ENCODE results near the gene LCN6.
"Not testable (repeated sequence)": the region's sequence is repeated elsewhere in the genome, so short reads cannot be mapped to it uniquely, and the experiment has no call there.

LCN6 gene

GRCh38 chr9:136760424-136760823 is 12.1 kb upstream of the LCN6 start:
- H3K9ac ChIP-seq (ENCODE audit: insufficient read length, low read depth), result peak overlapping the region; percentile 59
- TF ChIP-seq SUZ12 (IDR thresholded peaks at IDR 0.05; ENCODE audit: extremely low read depth, insufficient read depth, insufficient read length) (no peak), ZNF274 (IDR thresholded peaks at IDR 0.05; ENCODE audit: low read depth, low read length) (no peak), YY1 (IDR thresholded peaks at IDR 0.05; ENCODE audit: insufficient read depth, insufficient read length) (no peak)
- no peaks in the 10 kb centered on the region for H3K9me3 ChIP-seq (ENCODE audit: insufficient read depth, low read length)
- peaks cover 55% of the 10 kb centered on the region for H3K4me1 ChIP-seq (ENCODE audit: insufficient read depth, insufficient read length)
- H3K36me3 ChIP-seq (ENCODE audit: insufficient read depth, insufficient read length, low read length), result no peaks in the 10 kb centered on the region
- H3K27me3 ChIP-seq (ENCODE audit: insufficient read depth, insufficient read length), result no peaks in the 10 kb centered on the region
- no peak for DNase-seq (ENCODE audit: low read depth, low spot score)
- no peak overlapping the region for H3K4me3 ChIP-seq (ENCODE audit: insufficient read length, low read depth)

DNA sequence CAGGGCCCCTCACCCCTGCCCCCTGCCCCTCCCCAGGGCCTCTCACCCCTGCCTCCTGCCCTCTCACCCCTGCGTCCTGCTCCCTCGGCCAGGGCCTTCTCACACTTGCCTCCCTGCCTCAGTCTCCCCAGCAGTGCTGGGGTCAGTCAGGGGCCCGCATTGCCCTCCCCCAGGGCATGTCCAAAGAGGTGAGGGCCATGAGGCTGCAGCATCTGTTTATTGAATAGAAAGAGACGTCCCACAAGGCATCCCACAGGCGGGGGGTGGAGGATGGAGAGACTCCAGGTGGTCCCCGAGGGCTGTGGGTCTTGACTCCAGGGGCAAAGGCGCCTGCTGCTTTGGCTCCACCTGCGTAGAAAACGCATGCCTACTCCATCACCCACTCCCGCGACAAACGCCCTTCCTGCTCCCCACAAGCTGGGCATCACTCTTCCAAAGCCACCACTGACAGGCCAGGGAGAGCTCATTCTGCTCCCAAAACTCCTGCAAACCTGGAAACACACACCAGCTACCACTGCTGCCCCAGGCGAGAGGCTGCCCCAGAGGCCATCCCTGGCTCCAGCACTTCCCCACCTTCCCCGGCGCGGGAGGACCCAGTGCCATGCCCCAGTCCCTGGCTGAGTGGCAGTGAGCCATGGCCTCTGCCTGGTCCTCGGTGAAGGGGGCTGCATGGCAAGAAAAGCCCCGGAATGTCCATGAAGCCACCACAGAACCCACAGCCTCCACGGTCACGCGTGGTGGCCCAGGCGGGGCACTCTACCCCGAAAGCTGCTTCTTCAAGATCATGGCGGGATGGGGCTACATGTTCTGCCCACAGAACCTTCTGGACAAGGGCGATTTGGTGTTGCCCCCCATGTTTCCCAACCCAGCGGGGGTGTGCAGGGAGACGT is 11.4 kb upstream of the LCN6 start:
- no peaks in the 10 kb centered on the region for H3K27me3 ChIP-seq (ENCODE audit: insufficient read depth, insufficient read length)
- peaks cover 50% of the 10 kb centered on the region for H3K4me1 ChIP-seq (ENCODE audit: insufficient read depth, insufficient read length)
- H3K9me3 ChIP-seq (ENCODE audit: insufficient read depth, low read length), result no peaks in the 10 kb centered on the region
- peak overlapping the region; percentile 59 for H3K9ac ChIP-seq (ENCODE audit: insufficient read length, low read depth)
- no peak for DNase-seq (ENCODE audit: low read depth, low spot score)
- TF ChIP-seq YY1 (IDR thresholded peaks at IDR 0.05; ENCODE audit: insufficient read depth, insufficient read length) (no peak), ZNF274 (IDR thresholded peaks at IDR 0.05; ENCODE audit: low read depth, low read length) (no peak), SUZ12 (IDR thresholded peaks at IDR 0.05; ENCODE audit: extremely low read depth, insufficient read depth, insufficient read length) (no peak)
- no peaks in the 10 kb centered on the region for H3K36me3 ChIP-seq (ENCODE audit: insufficient read depth, insufficient read length, low read length)
- no peak overlapping the region for H3K4me3 ChIP-seq (ENCODE audit: insufficient read length, low read depth)

GRCh38 chr9:136759001-136759400 is 10.7 kb upstream of the LCN6 start:
- H3K4me1 ChIP-seq (ENCODE audit: insufficient read depth, insufficient read length), result peaks cover 47% of the 10 kb centered on the region
- H3K36me3 ChIP-seq (ENCODE audit: insufficient read depth, insufficient read length, low read length), result no peaks in the 10 kb centered on the region
- no peak for DNase-seq (ENCODE audit: low read depth, low spot score)
- no peaks in the 10 kb centered on the region for H3K9me3 ChIP-seq (ENCODE audit: insufficient read depth, low read length)
- TF ChIP-seq SUZ12 (IDR thresholded peaks at IDR 0.05; ENCODE audit: extremely low read depth, insufficient read depth, insufficient read length) (no peak), ZNF274 (IDR thresholded peaks at IDR 0.05; ENCODE audit: low read depth, low read length) (no peak), YY1 (IDR thresholded peaks at IDR 0.05; ENCODE audit: insufficient read depth, insufficient read length) (no peak)
- no peaks in the 10 kb centered on the region for H3K27me3 ChIP-seq (ENCODE audit: insufficient read depth, insufficient read length)
- no peak overlapping the region for H3K4me3 ChIP-seq (ENCODE audit: insufficient read length, low read depth)
- H3K9ac ChIP-seq (ENCODE audit: insufficient read length, low read depth), result no peak overlapping the region

GRCh38 chr9:136757751-136758140 is 9.4 kb upstream of the LCN6 start:
- TF ChIP-seq ZNF274 (IDR thresholded peaks at IDR 0.05; ENCODE audit: low read depth, low read length) (no peak), SUZ12 (IDR thresholded peaks at IDR 0.05; ENCODE audit: extremely low read depth, insufficient read depth, insufficient read length) (no peak), YY1 (IDR thresholded peaks at IDR 0.05; ENCODE audit: insufficient read depth, insufficient read length) (no peak)
- Histone ChIP-seq H3K36me3 (ENCODE audit: insufficient read depth, insufficient read length, low read length) (no peaks in the 10 kb centered on the region), H3K27me3 (ENCODE audit: insufficient read depth, insufficient read length) (no peaks in the 10 kb centered on the region), H3K4me1 (ENCODE audit: insufficient read depth, insufficient read length) (peaks cover 45% of the 10 kb centered on the region), H3K9ac (ENCODE audit: insufficient read length, low read depth) (no peak overlapping the region), H3K9me3 (ENCODE audit: insufficient read depth, low read length) (no peaks in the 10 kb centered on the region), H3K4me3 (ENCODE audit: insufficient read length, low read depth) (no peak overlapping the region)
- no peak for DNase-seq (ENCODE audit: low read depth, low spot score)

DNA sequence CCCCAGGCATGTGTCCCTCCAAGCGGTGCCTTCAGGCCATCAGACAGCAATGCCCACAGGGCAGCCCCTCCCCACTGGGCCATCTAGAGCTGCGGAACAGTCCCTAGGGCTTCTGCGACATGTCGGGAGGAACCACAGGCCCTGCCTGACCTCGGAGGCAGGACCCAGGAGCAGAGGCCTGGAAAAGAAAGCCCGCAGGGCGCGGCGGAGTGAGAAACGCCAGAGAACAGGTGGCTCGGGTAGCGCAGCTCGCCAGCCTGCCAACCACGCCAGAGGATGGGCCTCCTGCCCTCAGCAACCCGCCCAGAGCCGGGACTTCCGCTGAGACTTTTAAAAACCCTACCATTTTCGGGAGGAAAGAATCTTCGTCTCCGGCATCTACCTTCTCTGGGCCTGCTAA is 9.0 kb upstream of the LCN6 start:
- TF ChIP-seq YY1 (IDR thresholded peaks at IDR 0.05; ENCODE audit: insufficient read depth, insufficient read length) (no peak), SUZ12 (IDR thresholded peaks at IDR 0.05; ENCODE audit: extremely low read depth, insufficient read depth, insufficient read length) (no peak)
- Histone ChIP-seq H3K36me3 (ENCODE audit: insufficient read depth, insufficient read length, low read length) (no peaks in the 10 kb centered on the region), H3K4me3 (ENCODE audit: insufficient read length, low read depth) (no peak overlapping the region), H3K4me1 (ENCODE audit: insufficient read depth, insufficient read length) (peaks cover 44% of the 10 kb centered on the region), H3K27me3 (ENCODE audit: insufficient read depth, insufficient read length) (no peaks in the 10 kb centered on the region), H3K9me3 (ENCODE audit: insufficient read depth, low read length) (peaks cover 2% of the 10 kb centered on the region; the same call in 1 of the 2 replicates), H3K9ac (ENCODE audit: insufficient read length, low read depth) (peak overlapping the region; percentile 8)
- DNase-seq (ENCODE audit: low read depth, low spot score), result no peak

GRCh38 chr9:136756836-136757235 is 8.5 kb upstream of the LCN6 start:
- H3K4me1 ChIP-seq (ENCODE audit: insufficient read depth, insufficient read length), result peaks cover 40% of the 10 kb centered on the region
- no peak for DNase-seq (ENCODE audit: low read depth, low spot score)
- H3K9me3 ChIP-seq (ENCODE audit: insufficient read depth, low read length), result peaks cover 7% of the 10 kb centered on the region
- H3K9ac ChIP-seq (ENCODE audit: insufficient read length, low read depth), result no peak overlapping the region
- no peak for TF ChIP-seq SUZ12 (IDR thresholded peaks at IDR 0.05; ENCODE audit: extremely low read depth, insufficient read depth, insufficient read length)
- TF ChIP-seq YY1 (IDR thresholded peaks at IDR 0.05; ENCODE audit: insufficient read depth, insufficient read length), result no peak
- TF ChIP-seq ZNF274 (IDR thresholded peaks at IDR 0.05; ENCODE audit: low read depth, low read length), result no peak
- H3K27me3 ChIP-seq (ENCODE audit: insufficient read depth, insufficient read length), result no peaks in the 10 kb centered on the region
- no peak overlapping the region for H3K4me3 ChIP-seq (ENCODE audit: insufficient read length, low read depth)
- no peaks in the 10 kb centered on the region for H3K36me3 ChIP-seq (ENCODE audit: insufficient read depth, insufficient read length, low read length)

GRCh38 chr9:136756134-136756438 is 7.8 kb upstream of the LCN6 start:
- Histone ChIP-seq H3K4me1 (ENCODE audit: insufficient read depth, insufficient read length) (peaks cover 36% of the 10 kb centered on the region), H3K36me3 (ENCODE audit: insufficient read depth, insufficient read length, low read length) (no peaks in the 10 kb centered on the region), H3K4me3 (ENCODE audit: insufficient read length, low read depth) (no peak overlapping the region), H3K9me3 (ENCODE audit: insufficient read depth, low read length) (peaks cover 14% of the 10 kb centered on the region), H3K27me3 (ENCODE audit: insufficient read depth, insufficient read length) (no peaks in the 10 kb centered on the region), H3K9ac (ENCODE audit: insufficient read length, low read depth) (no peak overlapping the region)
- no peak for DNase-seq (ENCODE audit: low read depth, low spot score)
- TF ChIP-seq YY1 (IDR thresholded peaks at IDR 0.05; ENCODE audit: insufficient read depth, insufficient read length) (no peak), ZNF274 (IDR thresholded peaks at IDR 0.05; ENCODE audit: low read depth, low read length) (no peak), SUZ12 (IDR thresholded peaks at IDR 0.05; ENCODE audit: extremely low read depth, insufficient read depth, insufficient read length) (no peak)

- peaks cover 15% of the 10 kb centered on the region for H3K9me3 ChIP-seq (ENCODE audit: insufficient read depth, low read length)
- H3K9ac ChIP-seq (ENCODE audit: insufficient read length, low read depth), result peak overlapping the region; percentile 12
- not testable (repeated sequence) for H3K36me3 ChIP-seq (ENCODE audit: insufficient read depth, insufficient read length, low read length); H3K4me3 ChIP-seq (ENCODE audit: insufficient read length, low read depth); DNase-seq (ENCODE audit: low read depth, low spot score); H3K27me3 ChIP-seq (ENCODE audit: insufficient read depth, insufficient read length)
- peaks cover 32% of the 10 kb centered on the region for H3K4me1 ChIP-seq (ENCODE audit: insufficient read depth, insufficient read length)
Observed at GRCh38 chr9:136755302-136756133, 7.2 kb upstream of the LCN6 start.

All from NT2/D1 (cell line).